ENCODE measurements around the gene SLC6A20. TPM values are rescaled to one million over a fixed set of nuclear protein-coding genes. Genes with fewer than 3 reads are reported as not detected.

Gene SLC6A20
- total and polyA plus RNA-seq, 2 donors: 0.42 to 2.4 TPM

DNA sequence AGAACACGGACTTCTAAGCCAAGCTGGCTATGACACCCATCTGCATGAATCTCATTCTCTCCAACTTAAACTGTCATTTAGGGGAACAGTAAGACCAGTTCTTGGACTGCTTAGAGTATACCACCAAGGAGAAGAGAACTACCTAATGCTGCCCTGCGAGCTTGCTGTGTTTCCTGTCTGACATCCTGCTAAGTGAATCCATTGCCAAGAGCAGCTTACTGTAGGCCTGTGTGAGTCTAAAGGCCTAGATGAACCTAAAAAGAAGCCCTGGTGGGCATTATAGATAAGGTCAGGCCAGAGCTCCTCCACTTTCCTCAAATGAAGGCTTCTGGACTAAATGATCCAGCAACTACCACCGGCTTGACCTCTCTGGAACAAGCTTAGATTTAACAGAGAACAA is 30.6 kb upstream of the SLC6A20 start:
- no peak overlapping the region for H3K4me3 ChIP-seq (ENCODE audit: low read length in 2 of 2)
- no peaks in the 10 kb centered on the region for H3K9me3 ChIP-seq (ENCODE audit: control insufficient read depth in 2 of 2, insufficient read depth in 1 of 2, low read length in 1 of 2)
- peaks cover 42 to 90% of the 10 kb centered on the region in 2 donors for H3K36me3 ChIP-seq (ENCODE audit: control insufficient read depth in 2 of 2, insufficient read depth in 2 of 2, low read length in 1 of 2)
- H3K4me1 ChIP-seq (ENCODE audit: control insufficient read depth in 2 of 2, insufficient read depth in 2 of 2, low read length in 2 of 2): peaks cover 3 to 14% of the 10 kb centered on the region in 2 donors
- H3K27me3 ChIP-seq (ENCODE audit: control insufficient read depth in 2 of 2, insufficient read depth in 1 of 2, low read length in 1 of 2): no peaks in the 10 kb centered on the region
- peak overlapping the region in 1 of 2 donors; percentile 48 for H3K27ac ChIP-seq (ENCODE audit: low read depth in 1 of 2, low read length in 1 of 2)
- DNase-seq (ENCODE audit: low read depth in 6 of 9, low spot score in 9 of 9): peak in 2 of 9 donors; percentile 26 to 46
- 93% methylated on average over 3 of the region's 3 CpGs for WGBS

DNA sequence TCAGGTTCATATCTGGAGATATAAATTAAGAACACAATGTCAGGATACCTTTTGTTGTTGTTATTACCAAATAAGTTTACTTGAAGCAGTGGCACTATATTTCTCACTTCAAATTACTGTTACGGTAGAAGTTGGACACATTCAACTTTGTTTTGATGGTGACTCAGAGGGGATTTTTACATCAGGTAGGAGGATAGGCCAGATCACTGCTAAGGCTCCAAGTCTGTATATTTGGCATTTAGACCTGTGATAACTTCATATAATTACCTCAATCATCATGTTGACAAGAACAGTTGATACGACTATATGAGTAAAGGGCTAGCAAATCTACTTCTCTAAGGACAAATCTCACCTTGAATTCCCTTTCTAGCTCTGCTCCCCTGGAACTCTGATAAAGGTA is 30.0 kb upstream of the SLC6A20 start:
- peak overlapping the region in 1 of 2 donors; percentile 21 for H3K27ac ChIP-seq (ENCODE audit: low read depth in 1 of 2, low read length in 1 of 2)
- peaks cover 41 to 90% of the 10 kb centered on the region in 2 donors for H3K36me3 ChIP-seq (ENCODE audit: control insufficient read depth in 2 of 2, insufficient read depth in 2 of 2, low read length in 1 of 2)
- H3K4me1 ChIP-seq (ENCODE audit: control insufficient read depth in 2 of 2, insufficient read depth in 2 of 2, low read length in 2 of 2): peaks cover 0 to 11% of the 10 kb centered on the region in 2 donors
- no peaks in the 10 kb centered on the region for H3K27me3 ChIP-seq (ENCODE audit: control insufficient read depth in 2 of 2, insufficient read depth in 1 of 2, low read length in 1 of 2)
- no peaks in the 10 kb centered on the region for H3K9me3 ChIP-seq (ENCODE audit: control insufficient read depth in 2 of 2, insufficient read depth in 1 of 2, low read length in 1 of 2)
- DNase-seq (ENCODE audit: low read depth in 6 of 9, low spot score in 9 of 9): no peak
- WGBS: 95% methylated on average over 2 of the region's 2 CpGs
- no peak overlapping the region for H3K4me3 ChIP-seq (ENCODE audit: low read length in 2 of 2)

DNA sequence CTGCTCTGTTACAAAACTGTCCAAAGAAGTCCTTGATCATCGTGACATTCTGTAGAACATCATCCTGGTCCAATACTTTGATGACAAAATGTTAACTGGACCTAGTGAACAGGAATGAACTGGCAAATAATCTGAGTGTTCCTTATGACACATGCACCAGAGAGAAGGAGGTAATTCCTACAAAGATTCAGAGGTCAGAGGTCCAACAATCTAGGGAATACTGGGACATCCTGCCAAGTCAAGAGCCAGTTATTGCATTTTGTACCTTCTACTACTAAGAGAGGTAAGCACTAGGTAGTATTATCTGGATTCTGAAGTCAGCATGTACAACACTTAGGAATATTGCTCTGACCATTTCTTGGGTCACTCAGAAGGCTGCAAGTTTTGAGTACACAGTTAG is 24.8 kb upstream of the SLC6A20 start:
- peaks cover 0 to 7% of the 10 kb centered on the region in 2 donors for H3K9me3 ChIP-seq (ENCODE audit: control insufficient read depth in 2 of 2, insufficient read depth in 1 of 2, low read length in 1 of 2)
- peaks cover 44 to 91% of the 10 kb centered on the region in 2 donors for H3K36me3 ChIP-seq (ENCODE audit: control insufficient read depth in 2 of 2, insufficient read depth in 2 of 2, low read length in 1 of 2)
- H3K27ac ChIP-seq (ENCODE audit: low read depth in 1 of 2, low read length in 1 of 2): no peak overlapping the region
- 99% methylated on average over 1 of the region's 1 CpG for WGBS
- H3K27me3 ChIP-seq (ENCODE audit: control insufficient read depth in 2 of 2, insufficient read depth in 1 of 2, low read length in 1 of 2): no peaks in the 10 kb centered on the region
- DNase-seq (ENCODE audit: low read depth in 6 of 9, low spot score in 9 of 9): no peak
- H3K4me1 ChIP-seq (ENCODE audit: control insufficient read depth in 2 of 2, insufficient read depth in 2 of 2, low read length in 2 of 2): peaks cover 0 to 8% of the 10 kb centered on the region in 2 donors
- H3K4me3 ChIP-seq (ENCODE audit: low read length in 2 of 2): no peak overlapping the region

DNA sequence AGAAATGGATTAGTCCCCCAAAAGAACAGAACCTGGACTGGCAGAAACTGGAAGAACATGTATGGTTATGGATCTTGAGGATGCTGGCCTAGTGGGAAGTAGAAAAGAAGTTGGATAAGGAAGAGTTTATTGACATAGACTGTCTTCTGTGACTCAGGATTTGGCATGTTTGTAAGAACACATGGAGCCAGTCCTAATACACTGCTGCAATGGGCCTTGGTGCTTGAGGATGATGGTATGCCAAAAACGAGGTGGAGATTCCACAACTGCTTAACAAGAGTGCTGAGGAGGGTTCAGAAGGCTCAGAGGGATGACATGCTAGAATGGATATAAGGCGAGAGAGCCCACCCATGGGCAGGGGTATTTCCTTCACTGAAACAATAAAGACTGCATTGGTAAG is 23.2 kb upstream of the SLC6A20 start:
- H3K27ac ChIP-seq (ENCODE audit: low read depth in 1 of 2, low read length in 1 of 2): no peak overlapping the region
- DNase-seq (ENCODE audit: low read depth in 6 of 9, low spot score in 9 of 9): no peak
- H3K9me3 ChIP-seq (ENCODE audit: control insufficient read depth in 2 of 2, insufficient read depth in 1 of 2, low read length in 1 of 2): peaks cover 0 to 7% of the 10 kb centered on the region in 2 donors
- H3K4me3 ChIP-seq (ENCODE audit: low read length in 2 of 2): no peak overlapping the region
- H3K4me1 ChIP-seq (ENCODE audit: control insufficient read depth in 2 of 2, insufficient read depth in 2 of 2, low read length in 2 of 2): peaks cover 0 to 11% of the 10 kb centered on the region in 2 donors
- peaks cover 46 to 86% of the 10 kb centered on the region in 2 donors for H3K36me3 ChIP-seq (ENCODE audit: control insufficient read depth in 2 of 2, insufficient read depth in 2 of 2, low read length in 1 of 2)
- WGBS: 98% methylated on average over 2 of the region's 2 CpGs
- no peaks in the 10 kb centered on the region for H3K27me3 ChIP-seq (ENCODE audit: control insufficient read depth in 2 of 2, insufficient read depth in 1 of 2, low read length in 1 of 2)

DNA sequence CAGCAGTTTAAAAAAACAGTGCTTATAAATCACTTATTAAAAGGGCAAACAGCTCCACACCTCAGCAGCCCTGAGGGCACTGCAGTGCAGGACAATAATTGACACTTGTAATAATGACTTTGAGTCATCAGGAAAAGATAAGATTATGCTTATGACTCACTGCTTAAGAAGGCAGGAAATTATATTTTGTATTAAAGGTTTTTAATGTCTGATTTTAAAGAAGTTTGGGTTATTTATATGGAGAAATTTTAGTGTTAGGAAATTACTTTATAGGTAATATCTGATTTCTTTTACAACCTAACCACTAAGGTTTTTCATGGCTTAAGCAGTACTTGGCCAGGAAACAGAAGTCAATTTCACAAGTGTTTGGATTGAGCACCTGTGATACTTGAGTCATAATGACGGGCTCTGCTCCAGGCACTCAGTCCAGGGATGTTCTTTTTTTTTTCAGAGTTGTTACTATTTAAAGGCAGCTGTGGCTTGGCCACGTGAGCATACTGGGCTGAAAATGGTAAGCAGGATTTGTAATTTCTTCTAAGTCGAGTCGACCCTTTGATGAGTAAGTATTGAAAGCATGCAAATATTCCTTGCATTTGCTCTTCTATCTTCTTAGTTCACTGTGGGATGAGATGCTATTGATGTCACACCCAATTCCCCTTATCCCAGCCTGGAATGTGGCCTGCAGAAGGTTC is 21.6 kb upstream of the SLC6A20 start:
- Histone ChIP-seq H3K4me1 (ENCODE audit: control insufficient read depth in 2 of 2, insufficient read depth in 2 of 2, low read length in 2 of 2) (peaks cover 0 to 11% of the 10 kb centered on the region in 2 donors), H3K27ac (ENCODE audit: low read depth in 1 of 2, low read length in 1 of 2) (no peak overlapping the region), H3K36me3 (ENCODE audit: control insufficient read depth in 2 of 2, insufficient read depth in 2 of 2, low read length in 1 of 2) (peaks cover 54 to 83% of the 10 kb centered on the region in 2 donors), H3K27me3 (ENCODE audit: control insufficient read depth in 2 of 2, insufficient read depth in 1 of 2, low read length in 1 of 2) (no peaks in the 10 kb centered on the region), H3K9me3 (ENCODE audit: control insufficient read depth in 2 of 2, insufficient read depth in 1 of 2, low read length in 1 of 2) (peaks cover 0 to 7% of the 10 kb centered on the region in 2 donors), H3K4me3 (ENCODE audit: low read length in 2 of 2) (no peak overlapping the region)
- no peak for DNase-seq (ENCODE audit: low read depth in 6 of 9, low spot score in 9 of 9)
- 24% methylated on average over 4 of the region's 4 CpGs for WGBS

DNA sequence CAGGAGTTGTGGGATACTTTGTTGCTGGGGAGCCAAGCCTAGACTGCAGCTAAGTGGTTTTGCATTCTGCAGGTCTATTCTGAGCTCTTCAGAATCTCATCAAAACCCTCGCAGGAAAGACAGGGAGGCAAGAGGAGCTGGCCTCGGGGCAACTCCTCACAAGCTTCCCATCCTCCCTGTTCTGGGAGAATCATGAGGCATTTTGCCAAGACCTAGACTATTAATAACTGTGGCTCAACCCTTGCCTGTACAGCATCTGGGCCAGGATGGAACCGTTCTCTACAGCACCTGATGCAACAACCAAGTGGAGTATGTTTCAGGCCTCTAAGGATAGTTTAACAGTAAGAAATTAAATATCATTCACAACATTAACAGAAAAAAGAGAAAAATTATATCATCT is 20.2 kb upstream of the SLC6A20 start:
- no peak overlapping the region for H3K4me3 ChIP-seq (ENCODE audit: low read length in 2 of 2)
- no peak for DNase-seq (ENCODE audit: low read depth in 6 of 9, low spot score in 9 of 9)
- no peak overlapping the region for H3K27ac ChIP-seq (ENCODE audit: low read depth in 1 of 2, low read length in 1 of 2)
- no peaks in the 10 kb centered on the region for H3K27me3 ChIP-seq (ENCODE audit: control insufficient read depth in 2 of 2, insufficient read depth in 1 of 2, low read length in 1 of 2)
- peaks cover 0 to 11% of the 10 kb centered on the region in 2 donors for H3K4me1 ChIP-seq (ENCODE audit: control insufficient read depth in 2 of 2, insufficient read depth in 2 of 2, low read length in 2 of 2)
- peaks cover 47 to 78% of the 10 kb centered on the region in 2 donors for H3K36me3 ChIP-seq (ENCODE audit: control insufficient read depth in 2 of 2, insufficient read depth in 2 of 2, low read length in 1 of 2)
- 87% methylated on average over 3 of the region's 3 CpGs for WGBS
- peaks cover 0 to 7% of the 10 kb centered on the region in 2 donors for H3K9me3 ChIP-seq (ENCODE audit: control insufficient read depth in 2 of 2, insufficient read depth in 1 of 2, low read length in 1 of 2)

DNA sequence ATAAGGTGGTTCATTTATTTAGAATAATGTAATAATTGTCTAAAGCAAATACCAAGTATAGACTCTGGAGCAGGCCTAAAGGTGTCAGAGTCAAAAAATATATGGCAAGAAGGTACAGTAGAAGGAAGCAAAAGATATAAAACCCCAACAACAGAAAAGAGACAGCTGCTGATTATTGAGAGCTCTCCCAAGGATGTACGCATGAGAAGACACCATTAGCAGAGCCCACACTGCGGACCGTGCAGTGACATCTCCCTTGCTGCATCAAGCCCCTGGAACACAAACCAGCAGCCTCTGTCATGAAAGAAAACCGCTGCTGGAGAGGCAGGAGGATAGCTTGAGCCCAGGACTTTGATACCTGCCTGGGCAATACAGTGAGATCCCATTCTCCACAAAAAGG is 18.0 kb upstream of the SLC6A20 start:
- no peak overlapping the region for H3K27ac ChIP-seq (ENCODE audit: low read depth in 1 of 2, low read length in 1 of 2)
- 96% methylated on average over 4 of the region's 4 CpGs for WGBS
- peaks cover 34 to 65% of the 10 kb centered on the region in 2 donors for H3K36me3 ChIP-seq (ENCODE audit: control insufficient read depth in 2 of 2, insufficient read depth in 2 of 2, low read length in 1 of 2)
- peaks cover 0 to 11% of the 10 kb centered on the region in 2 donors for H3K4me1 ChIP-seq (ENCODE audit: control insufficient read depth in 2 of 2, insufficient read depth in 2 of 2, low read length in 2 of 2)
- no peaks in the 10 kb centered on the region for H3K27me3 ChIP-seq (ENCODE audit: control insufficient read depth in 2 of 2, insufficient read depth in 1 of 2, low read length in 1 of 2)
- DNase-seq (ENCODE audit: low read depth in 6 of 9, low spot score in 9 of 9): no peak
- H3K4me3 ChIP-seq (ENCODE audit: low read length in 2 of 2): no peak overlapping the region
- H3K9me3 ChIP-seq (ENCODE audit: control insufficient read depth in 2 of 2, insufficient read depth in 1 of 2, low read length in 1 of 2): peaks cover 0 to 7% of the 10 kb centered on the region in 2 donors

DNA sequence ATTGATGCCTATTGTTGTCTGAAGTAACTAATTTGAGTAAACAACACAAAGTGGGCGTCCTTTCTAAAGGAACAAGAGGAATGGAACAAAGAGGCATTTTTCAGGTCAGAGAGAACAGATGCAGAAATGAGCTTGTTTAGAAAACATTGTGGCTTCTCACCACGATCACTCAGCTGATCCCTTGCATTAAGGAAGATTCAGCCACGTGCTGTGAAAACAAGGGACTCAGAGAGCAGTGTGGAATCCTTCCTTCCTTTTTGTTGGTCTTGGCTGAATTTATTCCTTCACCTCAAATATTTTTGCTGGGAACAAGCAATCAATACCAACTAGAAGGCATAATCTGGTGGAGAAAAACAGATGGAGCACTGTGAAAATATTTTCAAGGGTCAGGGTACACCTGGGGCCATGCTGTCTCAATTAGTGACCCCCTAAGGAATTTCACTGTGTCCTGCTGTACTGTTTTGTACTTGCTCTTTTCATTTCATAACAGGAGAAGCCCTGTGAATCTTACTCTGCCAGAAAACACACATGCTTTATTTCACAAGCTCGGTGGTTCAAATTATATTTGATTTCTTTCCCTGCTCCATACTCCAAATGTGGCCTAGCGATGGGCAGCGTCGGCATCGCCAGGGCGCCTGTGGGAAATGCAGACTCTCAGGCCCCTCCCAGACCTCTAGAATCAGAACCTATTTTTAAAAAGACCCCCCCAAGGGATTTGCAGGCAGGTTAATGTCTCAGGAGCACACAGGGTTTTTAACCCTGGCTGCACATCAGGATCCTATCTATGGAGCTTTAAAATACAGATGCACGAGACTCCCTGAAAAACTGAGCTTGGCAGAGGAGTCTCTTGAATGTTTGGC is 11.6 kb upstream of the SLC6A20 start:
- Histone ChIP-seq H3K4me1 (ENCODE audit: control insufficient read depth in 2 of 2, insufficient read depth in 2 of 2, low read length in 2 of 2) (peaks cover 11 to 21% of the 10 kb centered on the region in 2 donors), H3K36me3 (ENCODE audit: control insufficient read depth in 2 of 2, insufficient read depth in 2 of 2, low read length in 1 of 2) (peaks cover 6 to 43% of the 10 kb centered on the region in 2 donors), H3K4me3 (ENCODE audit: low read length in 2 of 2) (no peak overlapping the region), H3K27ac (ENCODE audit: low read depth in 1 of 2, low read length in 1 of 2) (peak overlapping the region in 1 of 2 donors; percentile 34), H3K9me3 (ENCODE audit: control insufficient read depth in 2 of 2, insufficient read depth in 1 of 2, low read length in 1 of 2) (no peaks in the 10 kb centered on the region), H3K27me3 (ENCODE audit: control insufficient read depth in 2 of 2, insufficient read depth in 1 of 2, low read length in 1 of 2) (no peaks in the 10 kb centered on the region)
- DNase-seq (ENCODE audit: low read depth in 6 of 9, low spot score in 9 of 9): peak in 1 of 9 donors; percentile 47
- WGBS: 80% methylated on average over 10 of the region's 10 CpGs

DNA sequence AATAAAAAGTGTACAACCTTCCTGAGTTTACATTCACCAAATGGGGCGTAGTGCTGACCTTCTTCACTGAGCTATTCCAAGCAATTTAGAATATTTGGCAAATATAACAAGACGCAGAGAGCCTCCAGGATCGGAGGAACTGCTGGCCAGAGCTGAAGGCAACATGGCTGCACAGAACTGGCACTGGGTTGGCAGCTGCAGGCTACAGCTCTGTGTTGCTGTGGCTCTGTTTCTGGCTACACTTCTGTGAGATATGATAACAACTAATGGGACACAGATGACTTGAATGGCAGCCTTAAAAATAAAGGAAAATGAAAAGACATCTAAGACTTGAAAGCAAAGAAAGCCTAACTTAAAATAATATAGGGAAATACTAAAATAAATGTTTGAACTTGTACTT is 10.8 kb upstream of the SLC6A20 start:
- DNase-seq (ENCODE audit: low read depth in 6 of 9, low spot score in 9 of 9): no peak
- WGBS: over 99% methylated on average over 3 of the region's 3 CpGs

More for the DNA sequence above, 10.8 kb upstream of the SLC6A20 start:
- Histone ChIP-seq H3K4me3 (ENCODE audit: low read length in 2 of 2) (no peak overlapping the region), H3K27ac (ENCODE audit: low read depth in 1 of 2, low read length in 1 of 2) (peak overlapping the region in 1 of 2 donors; percentile 26), H3K27me3 (ENCODE audit: control insufficient read depth in 2 of 2, insufficient read depth in 1 of 2, low read length in 1 of 2) (no peaks in the 10 kb centered on the region), H3K9me3 (ENCODE audit: control insufficient read depth in 2 of 2, insufficient read depth in 1 of 2, low read length in 1 of 2) (no peaks in the 10 kb centered on the region), H3K4me1 (ENCODE audit: control insufficient read depth in 2 of 2, insufficient read depth in 2 of 2, low read length in 2 of 2) (peaks cover 11 to 21% of the 10 kb centered on the region in 2 donors), H3K36me3 (ENCODE audit: control insufficient read depth in 2 of 2, insufficient read depth in 2 of 2, low read length in 1 of 2) (peaks cover 7 to 38% of the 10 kb centered on the region in 2 donors)

All from thymus (tissue), 11 donors.